Activated T-cell treated with anti-CD3 and anti-CD28 coated beads for 48 hours (primary cell): ENCODE data around the gene E4F1.
"Not testable (repeated sequence)": the region's sequence is repeated elsewhere in the genome, so short reads cannot be mapped to it uniquely, and the experiment has no call there.

Source experiments
- DNase-seq: peaks from one replicate; pipeline ENCODE4 v3.0.0-alpha.2; 2020; ENCODE audit warnings: low read depth

Gene E4F1

GRCh38 chr16:2231016-2231931 lies 7.9 kb downstream of the E4F1 start:
- no peak for DNase-seq

- no peak for DNase-seq
Measured at GRCh38 chr16:2232094-2232990, 9.0 kb downstream of the E4F1 start.

GRCh38 chr16:2233046-2233775 lies 9.8 kb downstream of the E4F1 start:
- no peak for DNase-seq

- no peak for DNase-seq
Measured at GRCh38 chr16:2233872-2234812, 10.8 kb downstream of the E4F1 start.

- no peak for DNase-seq
Measured at GRCh38 chr16:2234813-2235170, 11.4 kb downstream of the E4F1 start.

GRCh38 chr16:2235234-2235651 lies 11.9 kb downstream of the E4F1 start:
- no peak for DNase-seq

GRCh38 chr16:2235695-2236336 lies 12.4 kb downstream of the E4F1 start:
- DNase-seq: no peak

- no peak for DNase-seq
Measured at GRCh38 chr16:2236337-2237101, 13.1 kb downstream of the E4F1 start, which contains the start of gene DNASE1L2. TSS of gene DNASE1L2 (plus strand) at chr16:2236444. CDS start at chr16:2236817, 373 bp downstream.

- DNase-seq: no peak
Measured at GRCh38 chr16:2237102-2237482, 13.7 kb downstream of the E4F1 start.

- no peak for DNase-seq
Measured at GRCh38 chr16:2237493-2238149, 14.2 kb downstream of the E4F1 start.

GRCh38 chr16:2238150-2238837 lies 14.9 kb downstream of the E4F1 start:
- DNase-seq: no peak

- DNase-seq: no peak
Measured at GRCh38 chr16:2238838-2239675, 15.7 kb downstream of the E4F1 start.

- DNase-seq: not testable (repeated sequence)
Measured at GRCh38 chr16:2240331-2240730, 16.9 kb downstream of the E4F1 start.

- DNase-seq: no peak
Measured at GRCh38 chr16:2242598-2242997, 19.2 kb downstream of the E4F1 start.

GRCh38 chr16:2243031-2243528 lies 19.7 kb downstream of the E4F1 start:
- DNase-seq: no peak

GRCh38 chr16:2243781-2244180 lies 20.4 kb downstream of the E4F1 start:
- DNase-seq: no peak

GRCh38 chr16:2244301-2244700 lies 20.9 kb downstream of the E4F1 start:
- DNase-seq: no peak
